Measurements from ENCODE around the gene SEC24D.

SEC24D gene

GRCh38 chr4:118749347-118749988 lies 86.5 kb downstream of the SEC24D start:
- no peak for DNase-seq

- DNase-seq: no peak
Observed at GRCh38 chr4:118746251-118746919, 89.5 kb downstream of the SEC24D start.

DNA sequence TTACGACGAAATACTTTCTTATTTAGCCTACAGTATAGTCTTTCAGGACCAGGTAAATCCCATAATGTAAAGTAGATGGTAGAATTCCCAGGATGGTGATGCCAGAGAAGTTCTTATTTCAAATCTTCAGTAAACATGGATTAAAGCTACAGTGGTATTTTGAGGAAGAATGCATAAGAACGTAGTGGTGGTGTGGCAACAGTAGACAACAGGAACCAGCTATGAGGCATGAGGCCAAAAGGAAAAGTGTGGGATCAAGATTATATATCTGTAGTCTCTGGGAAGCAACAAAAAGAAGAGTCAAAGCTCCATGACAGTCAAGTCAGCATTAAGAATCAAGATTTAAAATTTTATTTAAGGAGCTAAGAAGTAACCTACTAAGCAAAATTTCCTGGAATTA lies 90.6 kb downstream of the SEC24D start:
- DNase-seq: no peak

GRCh38 chr4:118743867-118744266 lies 92.1 kb downstream of the SEC24D start:
- DNase-seq: no peak

- no peak for DNase-seq
Observed at GRCh38 chr4:118742050-118742449, 93.9 kb downstream of the SEC24D start.

GRCh38 chr4:118741301-118741855 lies 94.5 kb downstream of the SEC24D start:
- DNase-seq: no peak

GRCh38 chr4:118740869-118741268 lies 95.1 kb downstream of the SEC24D start:
- DNase-seq: no peak

DNA sequence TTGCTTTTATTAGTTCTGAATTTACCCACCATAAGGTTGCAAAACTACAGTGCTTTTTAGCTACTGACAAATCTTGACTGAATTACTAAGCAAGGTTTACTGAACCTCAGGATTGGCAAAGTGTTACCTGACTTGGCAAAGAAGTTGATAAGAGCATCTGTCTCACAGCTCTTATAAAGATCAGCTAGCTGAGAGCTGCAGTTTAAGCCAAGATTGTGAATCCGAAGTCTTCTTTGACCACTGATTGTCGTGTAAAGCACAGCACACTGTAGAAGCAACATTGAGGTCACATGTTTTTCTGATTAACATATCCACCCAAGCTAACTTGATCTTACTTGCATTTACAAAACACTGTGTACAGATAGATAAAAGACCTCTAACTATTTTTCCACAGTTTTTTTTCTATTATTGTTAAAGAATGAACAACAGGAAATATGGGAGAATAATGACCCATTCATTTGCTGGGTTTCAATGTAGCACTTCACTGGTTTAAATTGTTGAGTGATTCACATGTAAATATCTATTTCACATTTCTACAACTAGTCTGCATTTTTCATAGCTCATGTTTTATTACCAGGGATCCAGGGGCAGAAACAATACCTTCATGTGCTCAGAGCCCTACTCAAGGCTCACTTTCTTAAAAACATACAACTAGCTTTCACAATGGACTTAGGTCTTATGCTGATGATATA lies 96.8 kb downstream of the SEC24D start:
- no peak for DNase-seq

DNA sequence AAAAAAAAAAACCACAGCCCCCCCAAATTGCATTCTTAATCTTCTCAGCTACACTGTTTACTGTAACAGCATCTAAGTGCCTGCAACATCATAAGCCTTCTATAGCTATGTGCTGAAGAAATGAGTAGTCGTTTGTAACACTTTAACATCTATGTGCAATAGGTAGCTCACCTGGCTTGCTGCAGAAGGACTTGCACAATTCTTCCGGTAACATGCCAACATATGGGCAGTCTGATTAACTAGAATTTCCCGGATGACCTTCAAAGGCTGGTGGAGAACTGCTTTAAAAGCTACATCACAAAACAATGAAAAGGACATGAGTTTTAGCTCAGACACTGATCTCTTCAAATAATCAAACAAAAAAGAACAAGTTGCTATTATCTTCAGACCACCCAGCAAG lies 97.8 kb downstream of the SEC24D start:
- DNase-seq: no peak

DNA sequence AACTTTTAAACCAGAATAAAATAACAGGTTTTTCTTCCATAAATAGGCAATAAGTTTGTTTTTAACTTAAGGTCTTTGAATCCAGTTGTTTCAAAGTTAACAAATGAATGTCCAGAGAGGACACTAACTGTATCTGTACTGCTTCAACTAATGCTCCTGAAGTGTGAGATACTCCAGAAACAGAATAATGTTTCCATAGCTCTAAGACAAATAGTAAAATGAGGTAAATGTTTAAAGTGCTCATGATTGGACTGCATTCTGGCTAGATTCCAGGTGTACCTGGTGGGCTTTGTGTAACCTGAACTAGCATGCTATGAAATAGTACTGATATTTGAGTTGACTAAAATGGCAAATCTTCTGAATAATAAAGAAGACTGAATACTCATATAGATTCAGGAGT lies 99.0 kb downstream of the SEC24D start:
- no peak for DNase-seq

DNA sequence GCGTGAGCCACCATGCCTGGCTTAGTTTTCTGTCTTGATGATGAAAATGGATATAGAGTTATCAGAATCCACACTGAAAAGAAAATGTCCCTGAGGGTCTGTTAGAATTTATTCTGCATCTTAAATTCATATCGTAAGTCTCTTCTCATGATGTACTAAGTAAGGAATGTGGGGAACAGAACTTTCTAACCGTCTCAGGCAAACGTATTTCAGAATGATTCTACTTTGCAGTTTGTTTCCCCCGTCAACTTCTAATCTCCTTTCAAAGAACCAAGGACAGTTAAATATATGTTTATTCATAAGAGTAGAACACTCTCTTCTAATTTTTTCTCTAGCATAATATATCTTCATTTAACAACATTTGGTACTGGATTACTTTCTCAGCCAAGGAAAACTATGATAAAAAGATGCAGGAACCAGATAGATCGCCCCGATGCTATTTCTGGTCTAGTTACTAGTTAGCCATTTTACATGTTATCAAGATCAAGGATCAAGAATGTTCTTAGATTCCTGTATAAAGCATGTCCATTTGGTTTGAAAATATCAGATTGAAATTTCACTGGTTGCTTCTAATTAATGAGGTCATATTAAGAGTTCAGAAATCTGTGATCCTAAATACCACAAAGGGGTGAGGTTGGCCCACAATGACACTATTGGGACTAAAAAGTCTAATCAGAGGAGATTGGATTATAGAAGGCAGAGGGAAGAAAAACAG lies 101.3 kb downstream of the SEC24D start:
- no peak for DNase-seq

DNA sequence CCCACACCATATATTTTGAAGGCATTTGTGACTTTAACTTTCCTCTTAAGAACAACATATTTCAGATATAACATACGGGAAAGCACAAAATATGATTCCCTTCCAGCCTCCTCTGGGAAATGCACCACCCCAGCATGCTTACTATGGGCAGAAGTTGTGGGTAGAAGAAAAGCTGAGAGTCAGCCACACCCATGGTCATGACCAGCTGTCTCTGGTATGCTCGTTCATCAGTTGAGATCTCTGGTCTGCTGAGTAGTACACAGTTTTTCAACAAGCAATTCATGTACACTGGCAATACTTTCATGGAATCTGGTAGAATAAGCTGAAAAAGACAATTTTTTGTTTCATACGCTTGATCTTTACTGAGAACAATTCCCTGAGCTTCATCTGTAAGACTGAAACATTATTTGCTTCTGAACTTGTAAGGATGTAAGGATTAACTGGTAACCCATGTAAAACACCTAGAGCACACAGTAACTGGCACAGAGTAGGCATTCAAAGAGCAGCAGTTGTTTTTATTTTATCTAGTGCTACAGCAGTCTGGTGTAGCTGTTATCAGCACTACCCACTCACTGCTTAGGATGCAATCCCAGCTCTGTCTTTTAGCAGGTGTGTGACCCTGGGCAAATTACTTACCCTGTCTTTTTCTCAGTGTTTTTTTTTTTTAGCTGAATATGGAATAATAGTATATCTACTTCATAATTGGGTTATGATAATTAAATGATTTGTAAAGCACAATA lies 103.2 kb downstream of the SEC24D start:
- no peak for DNase-seq

DNA sequence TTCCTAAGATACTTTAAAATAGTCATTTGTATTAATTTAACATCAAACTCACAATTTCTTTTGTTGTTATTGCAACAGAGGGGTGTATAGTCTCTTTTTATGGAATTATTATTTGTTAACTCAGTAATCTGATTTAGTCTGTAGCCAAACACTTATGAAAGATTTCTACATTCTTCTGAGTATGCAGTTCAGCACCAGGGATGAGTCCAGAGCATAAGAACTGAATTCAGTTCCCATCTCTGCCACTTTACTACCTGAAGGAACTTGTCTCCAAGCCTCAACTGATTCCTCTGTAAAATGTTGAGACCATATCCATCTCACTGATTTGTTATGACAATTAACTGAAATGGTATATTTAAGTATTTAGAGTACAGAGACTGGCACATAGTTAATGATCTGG lies 105.2 kb downstream of the SEC24D start:
- no peak for DNase-seq

DNA sequence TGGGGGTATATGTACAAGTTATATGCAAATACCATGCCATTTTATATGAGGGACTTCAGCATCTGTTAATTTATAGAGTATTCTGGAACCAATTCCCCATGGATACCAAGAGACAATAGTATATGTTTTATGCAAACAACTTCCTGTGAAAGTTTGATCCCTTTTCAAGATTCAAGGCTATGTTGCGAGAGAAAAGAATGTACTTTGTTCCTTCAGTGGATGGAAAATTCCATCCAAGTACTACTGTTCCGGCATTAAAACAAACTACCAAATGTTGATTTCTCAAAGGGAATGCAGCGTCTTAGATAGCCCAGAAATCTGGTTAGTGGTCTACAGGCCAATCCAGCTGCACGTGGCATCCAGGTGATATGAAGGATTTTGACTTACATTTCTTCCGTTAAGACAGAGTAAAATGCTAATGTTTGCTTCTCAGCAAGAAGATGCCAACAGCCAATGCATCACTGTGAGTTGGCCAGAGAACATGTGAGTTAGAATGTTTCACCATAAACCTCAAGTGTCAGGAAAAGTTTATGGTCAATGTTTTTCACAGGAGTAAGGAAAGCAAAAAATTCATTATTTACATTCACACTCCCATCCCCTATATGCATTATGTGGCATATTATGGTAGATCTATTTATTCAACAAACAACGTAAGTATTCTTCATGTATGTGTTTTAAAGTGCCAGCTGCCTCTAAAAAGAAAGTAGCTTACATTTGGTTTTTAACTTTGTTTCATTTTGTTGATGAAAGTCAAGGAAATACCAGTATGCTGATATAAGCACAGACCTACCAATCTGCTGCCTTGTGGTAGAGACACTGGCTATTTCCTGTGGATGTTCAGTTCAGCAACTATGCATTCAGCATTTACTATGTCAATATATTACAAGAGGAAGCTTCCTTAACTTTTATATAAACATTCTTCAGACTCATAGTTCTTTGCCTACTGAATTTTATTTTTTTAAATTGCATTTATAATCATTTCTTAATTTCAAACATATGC lies 106.3 kb downstream of the SEC24D start:
- DNase-seq: no peak

DNA sequence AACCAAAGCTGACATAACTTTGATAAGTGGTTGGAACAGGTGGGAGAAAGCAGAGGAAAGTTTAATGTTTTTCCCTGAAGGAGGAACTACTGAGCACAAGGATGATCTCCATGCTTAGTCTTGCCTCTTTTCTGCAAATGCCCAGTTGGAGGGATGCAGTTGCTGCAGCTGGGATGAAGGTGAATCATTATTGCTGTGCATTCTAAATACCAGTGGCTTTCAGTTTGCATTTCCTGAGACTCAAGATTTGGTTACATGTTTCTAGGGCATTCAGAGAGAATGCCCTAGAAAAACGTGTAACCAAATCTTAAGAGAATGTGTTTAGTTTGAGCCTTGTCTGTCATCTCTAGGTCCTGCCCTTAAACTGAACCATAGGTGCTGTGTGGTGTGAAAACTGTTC lies 108.6 kb downstream of the SEC24D start:
- DNase-seq: no peak

- DNase-seq: no peak
Observed at GRCh38 chr4:118723369-118723768, 112.6 kb downstream of the SEC24D start.

GRCh38 chr4:118721752-118722151 lies 114.2 kb downstream of the SEC24D start:
- DNase-seq: no peak

GRCh38 chr4:118718511-118719170 lies 117.3 kb downstream of the SEC24D start:
- no peak for DNase-seq

DNA sequence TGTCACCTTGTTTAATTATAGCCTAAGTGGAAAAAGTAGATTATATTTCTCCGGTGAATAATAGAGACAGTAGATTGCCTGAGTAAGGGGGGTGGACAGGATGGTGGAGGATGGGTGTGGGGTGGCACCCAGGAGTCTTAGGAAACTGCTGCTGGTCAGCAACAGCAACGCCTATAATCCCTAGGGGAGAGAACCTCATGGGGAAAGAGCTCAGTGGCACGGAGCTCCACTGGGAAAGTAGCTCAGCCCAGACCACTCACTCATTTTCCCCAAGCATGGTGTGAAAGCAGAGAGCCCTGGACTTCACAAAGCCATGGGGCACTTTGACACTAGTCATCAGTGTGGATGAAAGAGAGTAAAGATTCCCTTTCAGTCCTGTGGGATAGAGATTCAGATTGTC lies 119.6 kb downstream of the SEC24D start:
- DNase-seq: no peak

DNA sequence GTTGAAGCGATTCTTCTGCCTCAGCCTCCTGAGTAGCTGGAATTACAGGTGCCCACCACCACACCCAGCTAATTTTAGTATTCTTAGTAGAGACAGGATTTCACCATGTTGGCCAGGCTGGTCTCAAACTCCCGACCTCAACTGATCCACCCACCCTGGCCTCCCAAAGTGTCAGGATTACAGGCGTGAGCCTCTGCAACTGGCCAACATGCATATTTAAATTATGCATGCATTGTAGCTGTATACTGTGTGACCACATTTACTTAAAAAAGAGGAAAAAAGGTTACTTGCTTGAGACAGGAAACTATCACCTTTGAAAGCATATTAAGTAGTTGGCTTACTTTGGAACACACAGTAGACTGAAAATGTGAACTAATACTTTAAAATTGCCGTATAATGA lies 121.2 kb downstream of the SEC24D start:
- DNase-seq: no peak

DNA sequence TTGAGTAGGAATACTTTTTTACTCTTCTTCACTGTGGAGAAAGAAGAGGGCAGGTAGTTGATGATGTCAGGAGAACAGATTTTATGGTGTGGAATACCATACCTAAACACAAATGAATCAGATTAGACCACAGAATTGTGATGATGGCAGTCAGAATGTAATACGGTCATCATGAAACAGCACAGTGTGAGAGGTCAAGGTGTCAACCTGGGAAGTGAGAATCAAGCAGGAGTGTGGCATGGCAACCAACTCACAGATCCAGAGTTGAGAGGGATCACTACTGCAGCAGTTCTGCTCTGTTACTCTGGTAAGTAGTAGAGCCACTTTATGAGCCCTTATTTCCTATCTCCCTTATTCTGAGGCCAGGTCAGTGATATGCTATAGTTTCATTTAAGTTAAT lies 123.1 kb downstream of the SEC24D start:
- DNase-seq: no peak

All from femur (tissue), 1 donor.